Stimulated activated CD8-positive, alpha-beta memory T cell treated with anti-CD3 and anti-CD28 coated beads, Interleukin-15, amount 100 ng/mL, for 1 hour (primary cell): ENCODE measurements around the gene NECTIN4.
"Not testable (repeated sequence)": the region's sequence is repeated elsewhere in the genome, so short reads cannot be mapped to it uniquely, and the experiment has no call there.

Experiments used
- DNase-seq: peaks from one replicate; pipeline ENCODE4 v3.0.0-alpha.2; 2020; ENCODE audit warnings: low read depth

NECTIN4 gene

DNA sequence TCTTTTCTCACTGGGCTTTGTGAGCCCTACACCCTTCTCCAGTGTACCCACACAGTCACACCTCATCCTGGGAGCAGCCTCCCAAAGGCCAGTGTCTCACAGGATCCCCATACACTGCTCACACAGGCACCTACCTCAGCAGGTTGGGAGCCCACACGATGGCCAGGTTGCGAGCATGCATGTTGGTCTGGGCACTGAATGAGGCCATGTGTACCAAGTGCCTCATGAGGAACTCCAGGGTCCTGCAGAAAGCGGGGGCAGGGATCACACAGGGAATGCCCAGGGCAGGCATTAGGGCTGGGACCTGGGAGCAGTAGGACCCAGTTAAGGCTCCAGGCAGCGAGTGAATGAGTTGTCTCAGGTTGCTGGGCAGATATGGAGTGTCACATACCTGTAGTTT, 35.1 kb downstream of the NECTIN4 start:
- no peak for DNase-seq

DNA sequence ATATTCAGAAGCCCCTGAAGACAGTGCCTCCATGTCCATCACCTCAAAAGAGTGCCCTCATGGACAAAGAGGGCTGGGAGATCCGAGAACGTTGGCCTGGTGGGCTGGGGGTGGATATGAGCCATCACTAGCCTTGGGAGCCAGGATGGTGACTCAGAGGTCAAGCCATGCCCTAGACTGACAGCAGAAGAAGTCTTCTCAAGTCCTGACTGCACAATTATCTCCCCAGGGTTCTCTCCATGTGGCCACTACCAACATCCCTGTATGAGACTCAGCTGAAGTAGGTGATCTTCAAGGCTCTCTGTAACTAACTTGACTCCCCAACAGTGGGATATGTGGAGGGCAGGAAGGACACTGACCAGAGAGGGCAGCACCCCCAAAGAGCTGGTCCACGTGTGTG, 36.5 kb downstream of the NECTIN4 start:
- no peak for DNase-seq

DNA sequence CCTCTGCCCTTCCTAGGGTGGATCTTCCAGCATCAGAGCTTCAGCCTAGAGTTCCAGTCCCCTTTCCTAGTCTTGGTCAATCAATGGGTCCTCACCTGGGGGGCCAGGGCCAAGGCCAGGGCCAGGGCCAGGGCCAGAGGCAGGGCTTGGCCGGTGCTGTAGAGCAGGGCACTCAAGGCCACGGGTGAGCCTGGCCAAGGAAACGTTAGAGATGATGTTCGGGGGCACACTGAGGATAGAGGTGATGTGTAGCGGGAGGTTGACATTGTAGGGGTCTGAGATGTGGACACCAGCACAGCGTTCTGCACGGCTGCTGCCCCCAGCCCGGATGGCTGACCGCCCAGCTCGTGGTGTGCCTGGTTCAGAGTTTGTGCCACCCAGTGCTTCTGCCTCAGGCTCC, 38.1 kb downstream of the NECTIN4 start:
- no peak for DNase-seq

DNA sequence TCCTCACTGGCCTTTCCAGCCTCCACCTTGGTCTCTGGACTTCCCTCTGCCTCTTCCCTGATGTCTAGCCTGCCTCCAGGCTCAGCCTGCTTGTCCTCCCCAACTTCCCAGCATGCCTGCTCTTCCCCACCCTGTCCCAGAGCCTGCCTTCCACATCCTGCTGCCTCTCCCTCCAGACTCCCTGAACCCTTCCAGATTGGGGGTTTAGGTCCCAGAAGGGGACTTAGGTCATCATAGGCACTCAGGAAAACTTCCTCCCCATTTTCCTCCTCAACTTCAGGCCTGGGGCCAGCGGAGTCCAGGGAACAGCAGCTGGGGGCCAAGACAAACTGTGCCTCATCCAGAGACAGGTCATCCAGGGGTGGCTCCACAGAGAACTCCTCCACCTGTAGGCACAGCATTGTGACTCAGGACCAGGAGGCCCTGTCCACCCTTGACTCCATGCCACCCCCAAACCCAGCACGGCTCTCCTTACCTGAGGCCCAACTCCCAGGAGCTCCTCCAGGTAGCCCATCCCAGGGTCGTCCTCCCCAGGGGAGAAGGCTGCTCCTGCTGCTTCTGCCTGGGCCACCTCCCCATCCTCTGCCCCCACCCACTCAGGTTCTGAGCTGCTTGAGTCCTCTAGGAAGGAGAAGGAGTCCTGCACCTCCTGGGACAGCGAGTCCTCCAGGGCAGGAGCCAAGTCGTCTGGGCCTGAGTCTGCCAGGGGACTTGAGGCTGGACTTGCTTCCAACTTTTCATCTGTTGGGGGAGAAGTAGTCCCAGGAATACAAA, 40.2 kb downstream of the NECTIN4 start:
- DNase-seq: no peak

DNA sequence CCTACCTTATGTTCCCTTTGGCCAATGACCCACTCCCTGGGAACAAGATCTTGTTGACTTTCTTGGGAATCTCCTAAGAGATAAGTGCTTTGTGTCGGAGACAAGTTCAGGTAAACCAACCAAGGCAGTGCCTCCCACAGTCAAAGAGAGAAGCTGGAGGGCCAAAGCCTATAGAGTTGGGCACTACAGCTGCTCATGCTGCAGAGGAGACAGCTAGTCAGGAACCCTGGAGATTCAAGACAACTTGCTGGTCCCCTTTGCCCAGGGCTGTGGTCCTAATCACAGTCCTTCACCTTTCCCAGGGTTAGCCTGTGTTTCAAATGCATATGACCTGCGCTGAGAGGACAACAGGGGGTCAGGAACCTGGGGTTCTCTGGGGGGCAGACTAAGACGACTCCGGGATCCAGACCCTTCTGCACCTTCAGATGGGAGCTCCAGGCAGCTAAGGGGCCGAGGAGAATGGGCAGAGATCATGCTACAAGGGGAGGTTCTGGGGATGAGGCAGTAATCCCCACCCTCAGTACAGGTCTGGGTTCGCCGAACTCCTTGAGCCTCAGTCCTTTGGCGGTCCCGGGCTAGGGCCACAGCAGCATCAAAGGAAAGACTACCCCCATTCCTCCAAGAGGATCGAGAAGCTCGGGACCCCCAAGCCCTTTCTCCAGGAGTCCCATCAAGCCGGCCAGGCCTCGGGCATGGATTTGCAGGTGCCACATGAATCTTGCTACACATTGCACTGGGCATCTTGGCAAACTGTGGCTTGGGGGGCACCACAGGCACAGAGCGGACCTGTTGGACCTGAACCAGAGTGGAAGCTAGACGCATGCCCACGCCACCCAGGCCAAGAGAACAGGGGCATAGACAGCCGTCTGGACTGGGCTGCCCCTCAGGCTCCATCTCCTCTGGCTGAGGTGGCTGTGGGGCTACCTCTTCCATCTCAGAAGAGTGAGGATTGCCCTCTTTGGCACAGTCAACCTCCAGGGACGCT, 41.6 kb downstream of the NECTIN4 start:
- DNase-seq: no peak

DNA sequence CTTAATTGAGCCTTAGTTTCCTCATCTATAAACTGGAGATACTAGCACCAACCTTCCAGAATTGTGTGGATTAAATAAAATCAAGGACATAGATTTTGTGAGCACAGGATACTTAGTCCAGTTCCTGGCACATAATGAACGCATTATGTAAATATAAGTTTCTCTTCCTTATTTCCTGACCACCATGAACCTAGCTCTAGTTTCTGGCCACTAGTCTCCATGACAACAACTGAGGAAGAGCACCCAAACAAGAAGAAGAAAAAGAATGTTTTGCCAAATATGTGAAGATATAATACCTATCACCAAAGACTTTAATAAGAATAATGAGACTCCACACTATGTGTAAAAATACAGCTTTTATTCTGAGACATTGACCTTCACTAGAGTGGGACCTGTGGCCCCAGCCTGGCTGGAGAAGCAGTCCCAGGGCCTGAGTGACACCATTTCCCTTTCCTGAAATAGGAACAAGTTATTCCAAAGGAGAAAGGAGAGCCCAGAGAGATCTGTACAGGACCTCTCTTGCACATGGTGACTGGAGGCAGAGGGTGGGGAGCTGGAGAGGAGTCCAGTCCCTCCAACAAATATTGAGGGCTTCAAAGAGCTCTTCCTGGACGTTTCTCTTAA, 42.6 kb downstream of the NECTIN4 start:
- DNase-seq: no peak

DNA sequence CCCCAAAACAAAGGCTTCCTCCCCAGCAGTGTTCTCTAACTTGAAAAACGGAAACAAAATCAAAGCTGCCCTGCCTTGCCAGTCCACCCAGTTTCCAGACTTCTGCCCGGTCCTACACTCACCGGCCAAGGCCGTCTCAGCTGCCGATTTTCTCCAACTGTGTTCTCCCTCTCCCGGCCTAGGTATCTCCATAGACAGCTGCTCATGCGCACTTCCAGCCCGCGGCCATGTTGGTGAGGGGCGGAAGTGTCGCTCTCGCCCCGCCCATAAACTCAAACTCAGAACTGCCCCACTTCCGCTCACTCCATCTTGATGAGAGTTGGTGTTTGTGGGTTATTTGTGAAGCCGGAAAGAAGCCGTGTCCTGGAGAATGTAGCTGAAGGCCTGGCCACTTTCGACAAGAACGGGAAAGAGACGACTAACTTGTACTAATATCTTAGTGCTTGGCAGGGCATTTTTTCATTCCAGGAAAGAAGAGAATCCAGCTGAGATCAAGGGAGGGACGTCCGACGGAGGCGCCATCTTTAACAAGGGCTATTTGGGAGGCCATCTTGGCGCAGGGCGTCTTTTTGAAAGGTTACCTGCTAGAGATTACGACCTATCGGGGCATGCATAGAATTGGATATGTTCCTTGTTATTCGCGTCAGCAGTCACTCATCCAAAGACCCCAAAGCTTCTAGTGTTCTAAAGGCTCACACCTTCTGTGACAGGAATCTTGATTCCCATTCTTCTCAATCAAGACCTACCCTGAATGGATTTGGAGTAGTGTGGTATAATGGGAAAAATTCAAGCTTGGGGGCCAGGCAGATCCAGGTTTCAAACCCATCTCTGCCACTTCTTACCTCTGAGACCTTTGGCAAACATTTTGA, 43.4 kb downstream of the NECTIN4 start, which contains the start of gene USF1:
Gene USF1, minus strand, starts transcription at position 242 of the 869 bp plus-strand sequence. CDS start 2,702 bp downstream, outside the sequence.
- peak; percentile 83 for DNase-seq

DNA sequence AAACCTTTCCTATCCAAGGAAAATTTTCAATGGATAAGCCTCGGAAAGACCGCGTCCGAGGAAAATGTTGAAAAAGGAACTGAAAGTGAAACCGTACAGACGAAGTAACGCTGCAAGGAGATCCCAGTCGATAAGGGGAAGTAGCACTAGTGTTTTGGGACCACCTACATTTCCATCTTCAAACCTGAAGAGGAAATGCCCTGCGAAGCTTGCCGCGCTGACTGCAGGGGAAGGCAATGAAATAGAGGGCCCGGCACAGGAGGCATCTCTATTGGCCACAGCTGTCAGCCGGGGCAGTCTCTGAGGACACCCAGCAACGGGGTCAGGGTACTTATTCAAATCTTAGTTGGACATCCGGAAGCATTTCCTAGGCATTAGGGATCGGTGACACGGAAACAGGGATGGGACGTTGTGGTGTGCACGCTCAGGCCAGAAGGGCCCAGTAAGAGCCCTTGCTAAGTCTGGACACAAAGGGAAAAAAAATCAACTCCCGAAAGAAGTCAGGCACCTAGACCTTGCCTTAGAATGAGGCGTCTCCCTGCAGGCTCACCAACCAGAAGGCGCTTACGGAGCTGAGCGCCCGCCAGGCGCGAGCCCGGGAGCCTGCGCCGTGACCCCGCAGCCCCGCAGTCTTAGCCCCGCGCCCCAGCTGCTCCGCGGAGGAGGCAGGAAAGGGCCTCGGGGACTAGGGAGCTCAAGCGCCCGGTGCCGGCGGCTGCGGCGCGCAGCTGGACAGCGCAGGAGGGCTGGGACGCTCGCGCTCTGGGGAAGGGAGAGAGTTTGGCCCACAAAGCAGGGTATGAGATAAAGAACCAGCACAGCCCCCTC, 44.2 kb downstream of the NECTIN4 start:
- DNase-seq: no peak

DNA sequence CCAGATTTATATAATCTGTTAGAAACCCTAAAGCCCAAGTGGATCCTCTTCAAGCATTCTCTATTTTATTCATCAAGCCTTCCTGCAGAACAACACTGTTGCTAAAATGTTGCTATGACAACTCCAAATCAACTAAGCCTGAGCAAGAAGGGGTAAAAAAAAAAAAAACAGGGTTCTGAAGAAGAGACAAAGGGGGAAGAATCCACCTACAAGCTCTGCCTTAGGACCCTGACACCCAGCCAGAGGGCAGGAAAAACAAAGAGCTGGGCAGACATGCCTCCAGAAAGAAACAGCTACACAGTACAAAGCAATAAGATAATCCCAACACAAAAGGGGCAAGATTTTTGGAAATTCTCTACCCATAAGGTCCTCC, 44.8 kb downstream of the NECTIN4 start:
- DNase-seq: no peak

DNA sequence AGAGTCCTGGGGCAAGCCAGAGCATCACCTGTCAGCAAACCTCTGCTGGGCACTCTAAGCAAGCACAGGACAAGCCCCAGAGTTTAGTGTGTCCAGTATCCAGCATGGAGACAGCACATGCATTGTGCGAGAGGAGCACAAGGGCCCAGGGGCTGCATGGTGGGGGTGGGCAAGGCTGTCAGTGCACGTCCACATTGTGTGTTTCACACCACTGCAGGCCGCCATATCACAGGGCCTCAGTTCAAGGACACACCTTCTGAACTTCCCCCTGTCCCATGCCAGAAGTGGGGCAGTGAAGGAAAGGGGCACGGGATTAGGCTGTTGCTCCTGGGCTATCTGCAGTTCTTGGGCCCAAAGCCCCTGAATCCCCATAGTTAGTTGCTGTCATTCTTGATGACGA, 49.8 kb downstream of the NECTIN4 start:
- no peak for DNase-seq

DNA sequence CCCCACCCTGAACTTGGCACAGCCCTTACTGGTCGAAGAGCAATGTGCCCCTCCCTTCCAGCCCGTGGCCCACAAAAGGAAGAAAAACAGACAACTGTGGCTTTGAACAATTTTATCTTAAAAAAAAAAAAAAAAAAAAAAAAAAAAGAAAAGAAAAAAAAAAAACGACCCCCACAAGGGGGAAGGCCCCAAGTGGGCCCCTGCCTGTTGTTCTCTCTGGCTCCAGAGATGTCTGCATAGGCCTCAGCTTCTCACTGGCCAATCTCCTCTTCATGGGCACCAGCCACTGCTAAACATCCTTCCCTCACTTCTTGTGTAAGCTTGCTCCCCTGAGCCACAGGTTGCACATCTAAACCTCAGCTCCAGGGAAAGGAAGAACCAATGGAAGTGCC, 50.2 kb downstream of the NECTIN4 start:
- DNase-seq: no peak

DNA sequence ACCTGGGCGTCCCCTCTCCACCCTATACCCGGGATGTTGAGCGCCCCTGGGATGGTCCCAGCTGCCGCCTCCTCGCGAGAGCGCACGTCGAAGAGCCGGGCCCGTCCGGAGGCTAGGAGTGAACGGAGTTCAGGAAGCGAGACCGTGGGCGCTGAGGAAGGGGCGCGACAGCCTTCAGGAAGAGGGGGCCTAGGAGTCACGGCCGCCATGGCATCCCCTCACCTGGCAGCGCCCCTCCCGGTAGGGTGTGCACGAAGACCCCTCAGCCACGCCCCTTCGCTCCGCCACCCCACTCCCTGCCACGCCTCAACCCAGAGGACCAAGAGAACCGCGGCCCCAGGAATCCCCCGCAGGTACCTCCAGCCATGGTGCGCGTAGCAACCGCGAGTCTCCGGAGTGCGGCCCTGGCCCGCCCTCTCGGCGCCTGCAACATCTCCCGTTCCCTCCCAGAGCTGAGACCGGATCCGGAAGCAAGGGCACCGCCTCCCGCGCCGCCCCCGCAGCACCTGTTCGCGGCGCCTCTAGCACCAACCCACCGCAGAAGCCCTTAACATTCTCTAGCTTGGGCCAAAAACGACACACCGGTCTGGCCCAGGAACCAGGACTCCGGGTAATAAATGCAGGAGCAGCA, 50.7 kb downstream of the NECTIN4 start, which contains the start of gene TSTD1:
Gene TSTD1, minus strand, starts transcription at position 442 of the 631 bp plus-strand sequence. Its CDS starts 75 bp downstream, at position 367.
- DNase-seq: peak; percentile 65

DNA sequence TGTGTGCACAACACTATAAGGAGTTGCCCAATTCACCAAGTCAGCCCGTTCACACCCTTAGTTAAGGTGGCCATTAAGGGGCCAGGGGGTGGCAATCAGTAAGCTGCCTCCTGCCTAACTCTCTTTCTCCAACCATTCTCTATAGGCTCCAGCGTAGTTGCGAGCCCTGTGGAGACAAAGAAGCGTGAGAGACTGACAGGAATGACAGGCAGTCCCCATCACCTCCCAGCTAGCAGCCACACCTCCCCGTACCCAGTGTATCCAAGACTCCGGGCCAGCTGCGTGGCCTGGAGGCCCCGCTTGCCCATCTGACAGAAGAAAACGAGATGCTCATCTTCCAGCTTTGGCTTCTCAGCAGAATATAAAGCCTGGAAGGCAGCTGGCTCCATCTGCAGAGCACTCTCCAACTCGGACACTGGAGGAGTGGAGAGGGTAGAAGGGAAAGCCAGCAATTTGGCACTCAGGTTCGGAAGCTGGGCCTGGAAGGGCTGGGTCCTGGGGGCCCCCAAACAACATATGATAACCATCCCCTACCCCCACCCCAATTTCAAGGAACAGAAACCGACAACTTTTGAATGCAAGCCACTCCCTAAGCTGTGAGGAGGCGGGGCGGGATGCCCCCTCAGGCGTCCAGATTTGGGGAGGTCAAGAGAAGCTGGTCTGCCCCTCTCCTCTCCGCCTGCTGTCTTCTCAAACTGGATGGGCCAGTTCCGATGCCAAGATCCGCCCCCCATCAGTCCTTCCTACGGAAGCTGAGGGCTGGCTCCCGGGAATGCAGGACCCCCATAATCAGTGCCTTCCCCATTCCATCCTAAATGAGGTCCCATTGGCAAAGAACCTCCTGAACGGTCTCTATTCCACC, 51.5 kb downstream of the NECTIN4 start:
- no peak for DNase-seq

DNA sequence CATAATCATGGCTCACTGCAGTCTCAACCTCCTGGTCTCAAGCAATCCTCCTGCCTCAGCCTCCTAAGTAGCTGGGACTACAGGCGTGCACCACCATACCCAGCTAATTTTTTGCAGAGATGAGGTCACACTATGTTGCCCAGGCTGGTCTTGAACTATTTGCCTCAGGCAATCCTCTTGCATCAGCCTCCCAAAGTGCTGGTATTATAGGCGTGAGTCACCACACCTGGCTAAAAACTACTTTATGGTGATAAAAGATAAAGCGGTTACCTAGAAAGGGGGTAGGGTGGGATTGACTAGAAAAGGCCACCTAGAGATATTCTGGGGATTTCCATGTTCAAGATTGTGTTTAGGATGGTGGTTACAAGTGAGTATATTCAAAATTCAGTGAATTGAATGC, 55.6 kb downstream of the NECTIN4 start:
- no peak for DNase-seq

DNA sequence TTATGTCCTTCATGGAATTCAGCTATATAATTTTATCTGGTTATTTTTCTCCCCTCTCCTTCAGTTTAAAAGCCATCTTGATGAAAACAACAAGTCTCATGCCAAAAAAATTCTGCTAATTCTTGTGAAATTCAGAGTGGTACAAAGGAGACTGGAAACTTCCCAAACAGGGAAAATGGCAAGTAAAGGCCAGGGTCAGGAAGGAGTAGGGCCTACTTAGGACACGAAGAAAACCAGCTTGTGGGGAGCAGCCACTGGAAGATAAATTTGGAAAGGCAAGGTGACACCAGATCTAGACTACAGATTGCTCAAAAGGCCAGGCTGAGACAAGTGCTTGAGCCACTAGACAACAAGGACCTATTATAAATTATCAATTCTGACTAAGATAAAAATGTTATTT, 56.9 kb downstream of the NECTIN4 start:
- DNase-seq: no peak

DNA sequence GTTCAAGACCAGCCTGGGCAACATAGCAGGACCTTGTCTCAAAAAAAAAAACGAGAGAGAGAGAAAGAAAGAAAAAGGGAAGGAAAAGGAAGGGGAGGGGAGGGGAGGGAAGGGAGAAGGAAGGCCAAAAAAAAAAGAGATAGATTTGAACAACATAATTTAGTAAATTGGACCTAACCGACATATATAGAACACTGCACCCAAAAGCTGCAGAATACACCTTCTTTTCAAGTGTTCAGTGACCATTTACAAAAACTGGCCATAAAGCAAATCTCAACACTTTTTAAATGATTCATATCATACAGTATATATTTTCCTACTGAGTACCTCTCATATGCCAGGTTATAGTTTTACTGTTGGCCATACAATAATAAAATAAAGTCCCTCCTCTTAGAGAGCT, 57.5 kb downstream of the NECTIN4 start:
- DNase-seq: no peak

DNA sequence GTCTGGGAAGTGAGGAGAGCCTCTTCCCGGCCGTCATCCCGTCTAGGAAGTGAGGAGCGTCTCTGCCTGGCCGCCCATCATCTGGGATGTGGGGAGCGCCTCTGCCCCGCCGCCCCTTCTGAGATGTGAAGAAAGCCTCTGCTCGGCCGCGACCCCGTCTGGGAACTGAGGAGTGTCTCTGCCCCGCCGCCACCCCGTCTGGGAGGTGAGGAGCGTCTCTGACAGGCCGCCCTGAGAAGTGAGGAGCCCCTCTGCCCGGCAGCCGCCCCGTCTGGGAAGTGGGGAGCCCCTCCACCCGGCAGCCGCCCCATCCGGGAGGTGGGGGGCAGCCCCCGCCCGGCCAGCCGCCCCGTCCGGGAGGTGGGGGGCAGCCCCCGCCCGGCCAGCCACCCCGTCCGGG, 59.9 kb downstream of the NECTIN4 start:
- not testable (repeated sequence) for DNase-seq

DNA sequence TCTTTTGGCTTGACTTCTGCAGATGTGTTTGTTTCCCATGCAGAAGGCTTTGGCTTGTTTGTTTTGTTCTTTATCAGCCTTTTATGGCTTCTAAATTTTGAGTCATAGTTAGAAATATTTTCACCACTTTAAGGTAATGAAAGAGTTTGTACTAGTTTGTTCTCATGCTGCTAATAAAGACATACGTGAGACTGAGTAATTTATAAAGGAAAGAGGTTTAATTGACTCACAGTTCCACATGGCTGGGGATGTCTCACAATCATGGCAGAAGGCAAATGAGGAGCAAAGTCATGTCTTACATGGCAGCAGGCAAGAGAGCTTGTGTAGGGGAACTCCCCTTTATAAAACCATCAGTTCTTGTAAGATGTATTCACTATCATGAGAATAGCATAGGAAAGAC, 62.4 kb downstream of the NECTIN4 start:
- DNase-seq: not testable (repeated sequence)

DNA sequence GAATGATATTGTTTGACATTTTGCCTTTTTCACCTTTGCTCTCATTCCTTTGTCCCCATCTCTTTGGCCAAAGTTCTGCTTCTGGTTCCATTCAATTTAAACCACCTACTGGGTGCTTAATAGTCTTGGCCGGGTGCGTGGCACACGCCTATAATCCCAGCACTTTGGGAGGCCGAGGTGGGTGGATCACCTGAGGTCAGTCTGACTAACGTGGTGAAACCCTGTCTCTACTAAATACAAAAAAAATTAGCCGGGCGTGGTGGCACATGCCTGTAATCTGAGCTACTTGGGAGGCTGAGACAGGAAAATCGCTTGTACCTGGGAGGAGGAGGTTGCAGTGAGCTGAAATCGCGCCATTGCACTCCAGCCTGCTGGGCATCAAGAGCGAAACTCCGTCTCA, 66.9 kb downstream of the NECTIN4 start:
- not testable (repeated sequence) for DNase-seq
